ENCODE results near the gene KATNB1.
A peak's percentile ranks its signal among the peaks of the same experiment; 100 is the strongest.
"Not testable (repeated sequence)": the region's sequence is repeated elsewhere in the genome, so short reads cannot be mapped to it uniquely, and the experiment has no call there.

The KATNB1 gene

GRCh38 chr16:57791195-57791892 lies 55.8 kb downstream of the KATNB1 start:
- no peak for DNase-seq (ENCODE audit: low read depth in 2 of 2)

DNA sequence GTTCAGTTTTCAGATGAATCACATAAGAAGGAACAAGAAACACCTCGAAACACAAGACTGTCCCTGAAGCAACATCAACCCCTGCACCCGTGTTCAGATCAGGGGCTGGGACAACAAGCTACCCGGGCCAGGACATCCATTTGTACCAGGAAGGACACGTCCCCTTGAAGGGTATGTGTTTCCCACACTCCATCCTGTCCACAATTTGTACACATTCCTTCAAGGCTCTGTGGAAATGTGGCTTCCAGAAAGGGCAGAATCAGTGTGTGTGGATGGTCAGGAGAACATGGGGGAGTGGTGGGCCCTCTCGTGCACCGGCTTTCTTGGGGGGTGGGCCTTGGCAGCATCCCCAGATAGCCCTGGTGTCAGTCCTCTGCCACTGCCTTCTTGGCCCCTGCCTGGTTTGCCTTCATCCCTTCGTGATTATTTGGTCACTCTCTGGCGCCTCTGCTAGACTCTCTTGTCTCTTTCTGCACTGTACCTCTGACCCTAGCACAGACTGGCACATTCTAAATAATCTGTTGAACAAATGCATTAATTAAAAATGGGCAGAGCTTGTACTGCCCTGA lies 56.4 kb downstream of the KATNB1 start:
- DNase-seq (ENCODE audit: low read depth in 2 of 2): no peak

DNA sequence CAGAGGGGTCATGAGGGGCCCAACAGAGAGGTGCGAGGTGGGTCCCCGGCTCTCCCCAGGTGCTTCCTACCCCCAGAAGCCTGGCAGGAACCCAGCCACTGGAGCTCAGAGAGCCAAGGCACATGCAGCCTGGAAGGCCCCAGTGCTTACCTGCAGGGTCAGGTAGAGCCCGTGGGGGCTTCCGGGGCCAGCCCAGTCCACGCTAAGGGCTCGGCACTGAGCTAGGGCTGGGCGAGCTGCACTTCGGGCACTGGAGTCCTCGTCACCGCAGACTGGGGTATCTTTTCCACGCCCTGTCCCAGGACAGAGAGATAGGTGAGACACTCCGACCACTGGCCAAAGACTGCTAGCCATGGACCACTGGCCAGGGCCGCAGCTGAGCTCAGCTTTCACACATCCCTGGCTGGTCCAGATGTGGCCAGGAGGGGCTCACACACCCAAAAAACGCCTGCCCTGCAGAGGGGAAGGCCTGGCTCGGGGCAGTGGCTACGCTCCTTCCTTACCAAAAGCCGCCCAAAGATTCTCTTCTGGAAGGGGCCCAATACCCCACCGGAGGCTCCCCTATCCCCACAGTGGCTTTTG lies 59.4 kb downstream of the KATNB1 start:
- DNase-seq (ENCODE audit: low read depth in 2 of 2): no peak

GRCh38 chr16:57795431-57795878 lies 59.9 kb downstream of the KATNB1 start:
- no peak for DNase-seq (ENCODE audit: low read depth in 2 of 2)

- DNase-seq (ENCODE audit: low read depth in 2 of 2): not testable (repeated sequence)
Measured at GRCh38 chr16:57796014-57796413, 60.4 kb downstream of the KATNB1 start.

DNA sequence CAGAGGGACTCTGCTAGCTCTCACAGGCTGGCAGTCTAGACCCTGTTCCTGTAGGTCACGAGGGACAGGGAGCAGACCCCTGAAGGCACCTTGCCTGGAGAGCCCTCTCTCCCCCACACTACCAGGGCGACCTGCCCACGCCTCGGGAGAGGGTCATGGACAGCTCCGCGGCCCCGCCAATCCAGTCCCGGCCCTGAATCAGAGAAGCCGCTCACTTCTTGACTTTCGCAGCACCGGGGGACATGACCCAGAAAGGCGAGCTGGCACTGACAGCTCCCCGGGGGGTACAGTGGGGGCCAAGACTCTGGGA lies 61.6 kb downstream of the KATNB1 start:
- DNase-seq (ENCODE audit: low read depth in 2 of 2): no peak

DNA sequence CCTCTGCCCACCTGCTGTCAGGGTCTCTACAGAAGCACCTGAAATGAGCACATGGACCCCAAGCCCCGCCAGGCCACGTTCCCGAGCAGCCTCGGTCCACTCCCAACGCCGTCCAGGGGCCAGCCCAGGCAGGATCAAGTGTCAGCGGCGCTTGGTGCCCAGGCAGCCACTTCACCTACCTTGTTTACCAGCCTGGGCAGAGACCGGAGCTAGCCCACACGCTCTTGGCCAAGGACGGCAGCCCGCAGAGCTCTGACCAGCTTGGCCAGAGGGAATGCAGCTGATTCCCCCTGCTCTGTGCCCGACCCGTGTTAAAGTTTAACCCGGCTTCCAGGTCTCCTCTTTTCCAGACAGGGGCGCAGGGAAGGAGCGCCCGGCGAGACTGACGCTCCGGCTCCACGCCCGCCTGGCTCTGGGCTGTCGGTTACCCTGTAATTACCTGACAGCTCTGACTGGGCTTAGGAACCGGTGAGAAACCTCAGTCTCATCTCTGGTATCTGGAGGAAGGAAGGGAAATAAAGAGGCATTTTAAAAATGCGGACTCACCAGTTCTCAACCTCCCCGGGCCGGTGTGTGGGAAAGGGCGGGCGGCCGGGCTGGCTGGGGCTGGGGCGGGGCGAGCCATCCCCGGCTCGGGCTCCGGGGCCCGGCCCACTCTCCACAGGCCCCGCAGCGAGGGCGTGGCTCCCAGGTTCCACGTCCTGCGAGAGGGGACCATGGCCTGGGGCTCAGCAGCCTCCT lies 62.1 kb downstream of the KATNB1 start:
- DNase-seq (ENCODE audit: low read depth in 2 of 2): no peak

GRCh38 chr16:57798267-57798810 lies 62.8 kb downstream of the KATNB1 start:
- DNase-seq (ENCODE audit: low read depth in 2 of 2): no peak

DNA sequence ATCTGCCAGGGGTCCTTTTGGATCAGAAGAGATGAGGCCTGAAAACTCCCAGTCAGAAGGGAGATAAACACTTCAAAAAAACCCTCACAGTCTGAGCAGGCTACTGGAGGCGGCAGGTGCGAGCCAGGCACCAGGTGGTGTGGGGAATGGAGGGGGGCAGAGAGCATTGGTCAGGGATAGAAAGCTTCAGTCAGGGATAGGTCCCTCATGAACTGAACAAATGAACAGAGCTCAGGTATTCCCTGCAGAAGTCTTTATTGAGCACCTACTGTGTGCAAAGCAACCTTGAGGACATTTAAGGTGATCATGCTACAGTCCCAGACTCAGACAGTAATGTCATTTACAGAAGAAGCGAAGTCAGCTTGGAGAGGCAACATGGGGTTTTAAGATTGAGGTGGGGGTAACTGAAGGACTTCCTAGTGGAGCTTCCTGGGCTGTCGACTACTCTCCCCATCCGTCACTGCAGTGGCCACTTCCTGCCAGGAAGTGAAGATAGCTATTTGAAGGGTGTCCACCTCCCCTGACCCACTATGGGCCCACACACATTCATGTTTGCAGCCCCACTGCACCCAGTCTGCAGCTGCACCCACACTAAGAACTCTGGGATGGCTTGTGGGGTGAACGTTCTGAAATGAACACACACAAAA lies 63.5 kb downstream of the KATNB1 start:
- no peak for DNase-seq (ENCODE audit: low read depth in 2 of 2)

DNA sequence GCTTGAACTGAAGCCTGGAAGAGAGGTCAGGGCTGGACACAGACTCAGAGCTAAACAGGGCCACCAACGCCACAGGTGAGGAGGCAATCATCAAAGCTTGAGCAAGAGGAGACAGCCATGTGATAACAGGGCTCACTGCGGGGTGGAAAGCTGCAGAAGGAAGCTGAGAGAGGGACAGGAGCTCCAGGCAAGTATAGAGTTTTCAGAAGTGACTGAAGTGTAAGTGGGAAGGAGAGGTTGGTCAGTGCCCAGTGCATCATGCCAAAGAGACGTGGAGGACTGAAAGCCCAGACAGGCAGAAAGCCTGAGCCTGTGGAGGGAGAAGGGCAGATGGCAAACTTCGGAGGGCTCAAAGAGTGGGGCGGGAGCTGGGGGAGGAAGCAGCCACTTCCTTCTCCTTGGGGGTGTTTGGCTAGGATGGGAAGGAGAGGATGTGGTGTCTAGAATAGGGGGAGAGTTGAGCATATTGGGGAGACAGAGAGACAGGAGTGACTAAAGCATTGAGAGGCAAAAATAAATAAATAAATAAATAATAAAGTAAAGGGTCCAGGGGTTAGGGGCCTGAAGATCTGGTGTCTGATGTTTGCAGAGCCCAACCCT lies 64.1 kb downstream of the KATNB1 start:
- DNase-seq (ENCODE audit: low read depth in 2 of 2): no peak

DNA sequence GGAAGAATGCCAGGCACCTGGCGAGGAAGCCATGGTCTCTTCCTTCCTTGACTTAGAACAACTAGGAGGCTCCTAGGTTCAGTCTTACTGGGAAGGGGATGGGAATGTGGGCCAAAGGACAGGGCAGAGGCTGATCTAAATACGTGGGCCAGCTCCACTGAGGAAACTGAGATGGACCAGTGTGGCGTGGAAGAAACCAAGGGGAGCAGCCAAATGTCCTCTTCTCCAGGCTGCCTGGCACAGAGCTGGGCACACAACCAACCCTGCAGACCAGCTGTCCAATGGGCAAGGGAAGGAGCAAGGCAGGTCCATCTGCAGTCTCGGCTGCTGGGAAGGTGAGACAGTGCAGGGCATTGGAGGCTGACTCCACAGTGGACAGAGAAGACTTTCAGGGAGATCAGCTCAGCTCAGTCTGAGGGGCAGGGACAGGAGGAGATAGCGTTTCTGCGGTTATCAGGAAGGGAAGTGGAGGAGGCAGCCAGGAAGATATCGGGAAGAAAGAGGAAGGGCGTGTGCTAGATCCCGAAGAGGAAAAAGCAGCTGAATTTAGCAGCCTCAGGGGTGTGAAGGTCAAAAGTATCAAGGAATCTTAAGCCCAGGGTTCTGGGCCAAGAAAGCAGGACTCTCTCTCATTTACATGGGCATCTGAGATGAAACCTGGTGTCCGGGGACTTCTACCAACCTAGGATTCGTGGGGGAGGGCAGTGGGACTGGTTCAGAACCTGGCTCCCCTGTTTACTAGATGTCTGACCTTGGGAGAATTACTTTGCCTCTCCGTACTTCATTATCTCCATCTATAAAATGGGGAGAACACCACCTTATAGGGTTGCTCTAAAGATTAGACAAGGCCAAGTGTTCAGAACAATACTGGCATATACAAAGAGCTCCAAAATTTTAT lies 64.9 kb downstream of the KATNB1 start:
- DNase-seq (ENCODE audit: low read depth in 2 of 2): no peak

GRCh38 chr16:57801098-57801808 lies 65.7 kb downstream of the KATNB1 start:
- no peak for DNase-seq (ENCODE audit: low read depth in 2 of 2)

DNA sequence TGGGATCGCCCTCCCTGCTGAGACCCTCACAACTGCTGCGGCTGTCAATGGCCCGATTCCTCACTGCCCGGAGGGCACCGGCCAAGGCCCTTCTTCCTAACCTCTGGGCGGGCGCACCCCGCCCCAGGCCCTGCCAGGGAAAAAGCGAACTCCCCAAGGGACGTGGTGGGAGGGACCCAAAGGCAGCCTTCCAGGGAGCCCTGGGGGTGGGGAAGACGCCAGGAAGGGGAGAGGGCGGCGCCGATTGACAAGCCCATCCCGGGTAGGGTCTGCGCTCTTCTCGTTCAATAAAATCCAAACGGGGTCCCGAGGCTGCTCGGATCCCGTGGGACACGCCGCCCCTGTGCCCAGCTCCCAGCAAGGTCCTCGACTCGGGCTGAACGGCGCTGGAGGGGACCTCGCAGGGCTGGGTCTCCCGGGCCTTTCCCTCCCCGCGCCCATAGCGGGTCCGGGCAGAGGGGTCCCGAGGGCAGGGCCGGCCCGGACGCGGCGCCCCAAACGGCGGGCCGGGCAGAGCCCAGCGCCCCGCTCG lies 66.3 kb downstream of the KATNB1 start:
- no peak for DNase-seq (ENCODE audit: low read depth in 2 of 2)

DNA sequence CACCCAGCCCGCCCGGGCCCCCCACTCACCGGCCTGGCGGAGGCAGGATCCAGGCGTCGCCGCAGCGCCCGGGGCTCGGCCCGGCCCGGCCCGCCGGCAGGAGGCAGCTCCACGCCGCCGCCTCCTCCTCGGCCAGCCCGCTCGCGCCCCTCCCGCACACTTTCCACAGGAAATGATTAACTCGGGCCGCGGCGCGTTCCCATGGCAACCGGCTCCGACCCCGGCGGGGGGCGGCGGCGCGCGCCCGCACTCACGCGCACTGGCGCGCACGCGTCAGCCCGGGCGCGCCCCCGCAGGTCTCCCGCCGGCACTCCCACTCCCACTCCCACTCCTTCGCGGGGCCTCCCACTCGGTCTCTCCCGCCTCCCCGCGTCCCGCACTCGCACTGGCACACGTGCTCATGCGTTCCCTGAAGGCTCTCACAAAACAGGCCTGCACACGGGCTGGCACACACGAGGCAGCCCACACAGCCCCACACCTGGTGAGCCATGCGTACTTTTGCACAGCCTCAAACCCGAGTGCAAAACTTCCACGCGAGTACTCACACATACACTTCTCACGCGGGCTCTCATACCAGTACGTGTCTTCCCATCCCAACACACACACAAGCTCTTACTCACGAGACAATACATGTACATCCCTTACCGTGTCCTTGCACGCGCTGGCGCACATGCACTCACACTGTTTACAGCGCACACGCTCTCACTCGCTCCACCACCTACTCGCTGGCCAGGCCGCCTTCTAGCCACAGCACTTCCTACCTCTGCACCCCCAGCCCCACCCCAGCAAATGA lies 67.0 kb downstream of the KATNB1 start, which contains the start of gene KIFC3:
Gene KIFC3 (minus strand): TSS at position 151 of the 793 bp plus-strand sequence. CDS start 4,248 bp downstream, outside the sequence.
- peak; percentile 30 to 49 for DNase-seq (ENCODE audit: low read depth in 2 of 2)

DNA sequence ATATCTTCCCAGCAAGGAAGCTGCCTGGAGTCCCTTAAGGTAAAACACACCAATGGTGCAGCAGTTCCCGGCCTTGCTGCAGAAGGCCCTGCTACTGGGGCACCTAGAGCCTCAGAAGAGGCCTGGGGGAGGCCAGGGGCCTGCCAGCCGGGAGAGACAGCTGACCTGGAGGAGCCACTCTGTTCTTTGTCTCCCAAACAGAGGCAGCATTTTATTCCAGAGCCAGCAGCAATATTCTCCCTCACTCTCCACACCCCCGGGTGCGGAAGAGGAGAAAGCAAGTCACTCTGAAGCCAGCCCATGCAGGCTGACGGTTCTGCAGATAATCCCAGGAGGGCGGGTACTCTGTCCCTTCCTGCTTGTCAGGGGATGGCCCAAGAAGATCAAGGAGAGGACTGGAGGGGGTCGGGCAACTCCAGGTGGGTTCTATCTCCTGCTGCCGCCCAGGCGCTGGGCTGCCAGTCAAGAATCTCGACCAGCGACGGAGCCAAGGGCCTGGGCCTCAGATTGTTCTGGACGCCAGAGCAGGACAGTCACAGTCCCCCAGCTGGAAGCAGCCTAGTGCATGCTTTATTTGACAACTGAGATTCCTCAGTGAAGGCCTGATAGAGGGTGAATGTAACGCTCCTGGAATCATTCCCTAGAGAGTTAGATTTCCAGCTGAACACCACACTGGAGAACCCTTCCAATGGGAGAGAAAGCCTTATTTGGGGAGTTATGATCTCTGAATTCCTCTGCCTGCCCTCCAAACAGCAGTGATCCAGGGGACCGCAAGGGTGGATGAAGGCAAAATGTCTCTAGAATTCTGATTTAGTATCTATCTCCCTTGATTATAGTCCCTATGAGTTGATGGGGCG lies 67.8 kb downstream of the KATNB1 start:
- no peak for DNase-seq (ENCODE audit: low read depth in 2 of 2)

DNA sequence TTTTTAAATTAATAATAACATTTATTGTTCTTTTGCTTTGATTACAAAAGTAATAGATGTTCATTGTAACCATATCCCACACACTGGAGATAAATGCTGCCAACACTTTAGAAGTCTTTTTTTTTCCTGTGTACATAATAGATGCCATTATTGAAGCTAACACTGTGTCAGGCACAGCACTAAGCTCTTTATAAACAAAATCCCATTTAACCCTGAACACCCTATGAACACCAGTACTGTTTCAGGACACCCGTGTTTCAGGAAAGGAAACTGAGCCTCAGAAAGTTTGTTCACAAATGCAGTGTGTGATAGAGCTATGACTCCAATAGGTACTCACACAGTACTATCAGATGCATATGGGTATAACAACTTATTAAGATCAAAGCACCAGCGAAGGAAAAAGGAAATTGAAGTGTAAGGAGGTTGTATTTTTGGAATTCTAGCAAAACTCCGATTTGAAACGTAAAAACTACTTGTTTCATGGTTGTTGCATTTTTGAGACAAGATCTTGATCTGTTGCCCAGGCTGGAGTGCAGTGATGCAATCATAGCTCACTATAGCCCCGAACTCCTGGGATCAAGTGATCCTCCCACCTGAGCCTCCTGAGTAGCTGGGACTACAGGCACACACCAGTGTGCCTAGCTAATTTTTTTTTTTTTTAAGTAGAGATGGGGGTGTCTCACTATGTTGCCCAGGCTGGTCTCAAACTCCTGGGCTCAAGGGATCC lies 68.7 kb downstream of the KATNB1 start:
- DNase-seq (ENCODE audit: low read depth in 2 of 2): no peak

GRCh38 chr16:57805176-57805575 lies 69.6 kb downstream of the KATNB1 start:
- DNase-seq (ENCODE audit: low read depth in 2 of 2): no peak

Data from stimulated activated CD4-positive, alpha-beta T cell treated with anti-CD3 and anti-CD28 coated beads, Interleukin-1b, Interleukin-23, amount 100 ng/mL, for 1 hour (primary cell).